HG02852 (cell line): ENCODE data around the gene NGB.

Experiments
- ATAC-seq: cut with Tn5 transposase; IDR thresholded peaks from one replicate; pipeline ENCODE4 v1.9.1; 2021; ENCODE audit warnings: mild to moderate bottlenecking, moderate library complexity; ENCODE audit not compliant: unreplicated experiment

The NGB gene

GRCh38 chr14:77265561-77266335 is 5.3 kb downstream of the NGB start:
- ATAC-seq = no peak

DNA sequence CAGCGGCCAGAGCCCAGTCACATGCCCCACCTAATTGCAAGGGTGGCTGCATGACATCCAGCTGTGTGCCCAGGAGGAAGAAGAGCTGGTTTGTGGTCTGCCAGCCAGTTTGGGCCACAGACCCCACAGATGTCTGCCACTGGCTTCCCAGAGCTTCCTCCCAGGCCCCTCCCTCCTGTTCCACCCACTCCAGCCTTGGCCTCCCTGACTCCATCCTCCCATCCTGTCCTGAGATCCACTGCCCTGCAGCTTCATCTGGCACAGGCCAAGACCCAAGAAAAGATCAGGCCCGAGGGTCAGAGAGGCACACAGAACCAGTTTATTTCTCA is 5.9 kb downstream of the NGB start:
- no peak for ATAC-seq

DNA sequence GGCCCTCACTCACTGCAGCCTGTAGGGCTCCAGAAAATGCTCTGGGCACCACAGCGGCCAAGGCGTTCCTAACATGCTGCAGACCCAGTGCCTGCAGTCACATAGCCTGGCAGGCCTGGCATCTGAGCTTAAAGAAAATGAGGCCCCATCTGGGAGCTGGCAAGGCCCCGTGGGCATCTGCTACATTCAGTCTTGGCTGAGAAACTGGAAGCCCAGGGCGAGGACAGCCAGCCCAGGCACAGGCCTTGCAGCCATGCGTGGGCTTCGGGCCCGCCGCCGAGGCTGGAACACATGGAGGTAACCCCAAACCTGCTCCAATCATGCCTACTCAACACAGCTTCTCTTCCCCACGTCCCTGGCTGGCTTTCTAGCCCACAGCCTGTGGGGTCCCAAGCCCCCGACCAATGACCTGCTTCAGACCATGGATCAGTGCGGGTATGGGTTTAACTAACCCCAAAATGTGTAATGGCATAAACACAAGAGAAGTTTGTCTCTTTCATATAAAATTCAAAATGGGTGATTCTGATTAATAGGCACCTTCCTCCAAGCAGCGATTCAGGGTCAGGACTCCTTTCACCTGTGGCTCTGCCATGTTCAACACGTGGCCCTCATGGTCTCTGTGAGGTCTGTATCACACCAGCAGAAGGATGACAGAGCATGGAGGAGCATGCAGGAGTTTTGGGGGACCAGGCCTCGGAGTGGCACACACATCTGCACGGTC is 6.4 kb downstream of the NGB start:
- ATAC-seq = no peak

GRCh38 chr14:77260631-77261030 is 10.4 kb downstream of the NGB start:
- ATAC-seq = no peak

GRCh38 chr14:77260199-77260598 is 10.8 kb downstream of the NGB start:
- no peak for ATAC-seq

DNA sequence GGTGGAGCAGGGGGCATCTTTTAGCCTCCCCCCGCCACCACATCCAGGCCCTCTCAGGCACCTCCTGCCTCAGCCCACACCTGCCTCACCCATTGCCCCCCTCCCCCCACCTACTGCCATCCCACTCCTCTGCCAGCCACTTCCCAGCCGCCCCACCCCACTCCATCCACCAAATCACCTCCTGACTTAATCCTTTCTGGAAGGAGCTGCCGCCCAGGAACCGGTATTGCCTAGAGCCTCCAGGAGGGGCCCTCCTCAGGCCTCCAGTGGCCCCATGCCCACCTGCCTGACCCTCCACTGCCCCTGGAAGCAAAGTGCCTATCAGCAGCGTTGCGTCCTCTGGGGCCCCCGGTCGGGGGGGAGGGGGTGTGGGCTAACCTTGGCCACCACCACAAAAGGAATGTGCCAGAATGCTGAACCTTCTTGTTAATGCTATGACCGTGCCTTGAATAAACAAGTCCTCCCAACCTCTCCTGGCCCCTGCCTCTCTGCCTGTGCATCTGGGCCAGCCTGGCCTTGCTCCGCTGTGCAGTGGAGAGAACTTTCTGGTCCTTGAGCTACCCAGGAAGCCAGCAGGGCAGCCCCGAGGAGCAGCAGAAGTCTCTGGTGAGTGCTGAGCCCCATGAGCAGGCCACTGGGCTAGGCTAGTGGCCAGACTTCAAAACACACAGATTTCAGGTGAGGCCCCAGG is 11.8 kb downstream of the NGB start:
- no peak for ATAC-seq

- ATAC-seq = no peak
These were observed 12.4 kb downstream of the NGB start for GRCh38 chr14:77258566-77258965.

DNA sequence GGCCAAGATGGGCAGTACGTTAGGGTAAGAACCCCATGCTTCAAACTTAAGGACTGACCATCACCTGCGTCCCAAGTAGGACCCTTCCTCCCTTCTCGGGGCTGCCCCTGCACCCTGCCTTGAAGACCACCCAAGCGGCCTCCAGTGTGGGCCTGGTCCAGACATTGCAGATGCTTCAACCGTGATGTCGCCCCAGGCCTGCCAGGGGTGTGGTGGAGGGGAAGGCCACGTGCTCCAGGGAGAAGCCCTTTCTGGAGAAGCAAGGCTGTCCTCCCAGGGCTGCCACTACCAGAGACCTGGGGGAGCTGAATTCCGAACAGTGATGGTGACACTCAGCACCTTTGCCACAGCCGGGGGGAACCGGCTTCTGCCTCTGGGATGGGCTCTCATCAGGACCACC is 13.3 kb downstream of the NGB start:
- no peak for ATAC-seq

DNA sequence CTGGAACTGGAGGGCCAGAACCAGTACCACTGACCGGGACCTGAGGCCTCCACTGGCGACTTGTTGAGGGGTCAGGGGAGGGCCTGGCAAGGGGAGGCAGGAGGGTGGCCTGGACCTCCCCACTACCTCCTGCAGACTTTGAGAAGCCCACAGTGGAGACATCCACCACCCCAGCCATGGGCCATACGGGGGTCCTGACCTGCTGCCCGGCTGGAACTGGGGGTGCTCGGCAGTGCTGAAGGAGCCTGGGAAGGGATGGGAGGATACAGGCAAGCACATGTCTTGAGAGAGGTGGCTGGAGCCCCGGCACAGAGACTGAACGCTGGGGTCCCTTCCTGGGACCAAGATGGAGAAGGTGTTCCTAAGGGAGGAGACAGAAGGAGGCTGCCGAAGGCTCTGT is 14.3 kb downstream of the NGB start:
- ATAC-seq = no peak

- ATAC-seq = no peak
These were observed 17.4 kb downstream of the NGB start for GRCh38 chr14:77253333-77254190.

- ATAC-seq = no peak
These were observed 19.1 kb downstream of the NGB start for GRCh38 chr14:77251870-77252269.

- ATAC-seq = no peak
These were observed 20.1 kb downstream of the NGB start for GRCh38 chr14:77250927-77251326.

- ATAC-seq = no peak
These were observed 21.7 kb downstream of the NGB start for GRCh38 chr14:77249286-77249685.

DNA sequence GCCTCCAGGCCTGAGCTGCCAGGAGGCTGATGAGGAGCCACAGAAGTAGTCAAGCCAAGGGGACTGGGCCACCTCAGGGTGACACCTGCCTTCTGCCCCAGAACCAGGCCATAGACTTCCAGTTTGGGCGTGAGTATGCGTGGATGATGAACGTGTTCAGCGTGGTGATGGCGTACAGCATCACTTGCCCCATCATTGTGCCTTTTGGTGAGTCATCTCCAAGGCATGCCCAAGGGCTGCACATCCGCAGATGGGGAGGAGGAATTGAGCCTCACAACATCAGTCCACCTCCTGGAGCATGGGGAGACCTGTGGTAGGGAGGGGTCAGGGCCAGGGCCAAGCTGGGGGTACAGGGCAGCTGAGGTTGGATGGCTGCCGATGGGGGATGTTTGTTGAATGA is 22.3 kb downstream of the NGB start:
- ATAC-seq = no peak

DNA sequence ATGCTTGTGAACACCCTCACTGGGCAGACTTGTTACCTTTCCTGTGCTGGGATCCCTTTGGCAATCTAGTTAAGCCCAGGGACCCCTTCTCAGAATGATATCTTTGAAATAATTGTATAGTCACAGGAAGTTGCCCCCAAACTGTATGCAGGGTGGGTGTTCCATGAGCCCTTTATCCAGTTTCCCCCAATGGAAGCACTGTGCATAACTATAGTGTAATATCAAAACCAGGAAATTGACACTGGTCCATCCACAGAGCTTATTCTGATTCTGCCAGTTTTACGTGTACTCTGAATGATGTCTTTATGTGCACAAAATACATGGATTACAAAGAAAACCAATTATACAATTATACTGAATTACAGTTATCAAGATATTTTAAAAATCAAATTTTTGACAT is 24.2 kb downstream of the NGB start:
- ATAC-seq = no peak

DNA sequence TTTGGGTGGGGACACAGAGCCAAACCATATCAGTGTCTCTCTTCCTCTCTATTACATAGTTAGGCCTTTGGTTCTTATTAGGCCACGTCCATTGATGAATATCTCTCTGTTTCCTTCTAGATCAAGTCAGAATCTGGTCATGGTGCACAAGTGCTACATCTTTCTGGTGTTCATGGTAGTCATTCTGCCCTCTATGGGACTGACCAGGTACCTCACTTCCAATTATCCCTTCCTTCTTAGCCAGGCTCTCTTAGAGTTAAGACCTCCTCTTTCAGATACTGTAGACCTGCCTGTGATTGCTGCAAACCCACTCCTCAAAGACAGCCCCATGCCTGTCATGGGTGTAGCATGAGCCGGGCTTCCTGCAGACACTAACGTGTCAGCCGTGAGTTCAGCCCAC is 25.2 kb downstream of the NGB start:
- no peak for ATAC-seq

- no peak for ATAC-seq
These were observed 27.2 kb downstream of the NGB start for GRCh38 chr14:77243853-77244252.

DNA sequence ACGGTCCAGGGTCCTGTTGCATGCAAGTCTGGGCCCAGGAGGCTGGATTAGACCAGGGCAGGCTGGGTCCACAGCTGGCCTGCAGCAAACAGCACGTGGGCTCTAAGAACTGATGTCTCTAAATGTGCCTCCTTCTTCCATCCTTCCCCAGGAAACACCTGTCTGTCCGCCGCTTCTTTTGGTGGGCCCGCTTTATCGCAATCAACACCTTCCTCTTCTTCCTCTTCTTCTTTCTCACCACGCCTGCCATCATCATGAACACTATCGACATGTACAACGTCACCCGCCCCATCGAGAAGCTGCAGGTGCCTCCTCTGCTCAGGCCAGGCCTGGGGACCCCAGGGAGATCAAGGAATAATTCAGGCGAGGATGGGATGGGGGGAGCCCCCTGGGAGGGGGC is 28.3 kb downstream of the NGB start:
- ATAC-seq = no peak

GRCh38 chr14:77241955-77242354 is 29.1 kb downstream of the NGB start:
- no peak for ATAC-seq

DNA sequence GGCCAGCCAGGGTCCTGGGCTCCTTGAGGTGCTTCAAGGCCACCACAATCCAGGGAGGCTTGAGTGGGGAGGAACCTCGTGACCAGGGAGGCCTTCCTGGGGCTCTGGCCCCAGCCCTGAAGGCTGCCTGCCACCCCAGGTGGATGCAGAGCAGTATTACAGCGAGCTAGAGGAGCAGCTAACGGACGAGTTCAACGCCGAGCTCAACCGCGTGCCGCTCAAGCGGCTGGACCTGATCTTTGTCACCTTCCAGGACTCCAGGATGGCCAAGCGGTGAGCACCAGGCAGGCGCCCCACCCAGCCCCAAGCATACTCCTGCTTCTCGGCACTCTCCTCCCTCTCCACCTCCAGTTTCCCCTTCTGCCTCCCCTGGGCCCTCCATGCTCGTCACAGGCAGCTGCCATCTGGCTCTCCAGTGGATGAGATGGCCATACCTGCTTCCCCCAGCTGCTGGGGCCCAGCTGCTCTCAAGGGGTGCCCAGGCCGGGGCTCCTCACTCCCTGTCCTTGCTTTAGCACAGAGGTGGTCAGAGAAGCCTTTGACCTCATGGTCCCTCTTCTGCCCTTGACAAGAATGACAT is 30.6 kb downstream of the NGB start:
- ATAC-seq = no peak

GRCh38 chr14:77239412-77239811 is 31.6 kb downstream of the NGB start:
- no peak for ATAC-seq
